HG03521 (cell line): ENCODE results near the gene ZNF609.

ENCODE experiments used
- ATAC-seq: cut with Tn5 transposase; IDR thresholded peaks from one replicate; pipeline ENCODE4 v1.9.1; 2021; ENCODE audit warnings: mild to moderate bottlenecking, moderate library complexity; ENCODE audit not compliant: unreplicated experiment

Gene ZNF609

GRCh38 chr15:64717130-64717529, 256.8 kb downstream of the ZNF609 start:
- ATAC-seq = no peak

- no peak for ATAC-seq
Observed at GRCh38 chr15:64717735-64718495, 257.5 kb downstream of the ZNF609 start.

GRCh38 chr15:64720188-64720587, 259.8 kb downstream of the ZNF609 start:
- ATAC-seq = no peak

- no peak for ATAC-seq
Observed at GRCh38 chr15:64730151-64730550, 269.8 kb downstream of the ZNF609 start.

- no peak for ATAC-seq
Observed at GRCh38 chr15:64731012-64731804, 270.8 kb downstream of the ZNF609 start.

GRCh38 chr15:64731805-64732151, 271.4 kb downstream of the ZNF609 start:
- no peak for ATAC-seq

- ATAC-seq = no peak
Observed at GRCh38 chr15:64732156-64732860, 271.9 kb downstream of the ZNF609 start.
